NK-92 (cell line): ENCODE data around the gene PWWP2A.
"Not testable (repeated sequence)": the region's sequence is repeated elsewhere in the genome, so short reads cannot be mapped to it uniquely, and the experiment has no call there.

Experiments used
- DNase-seq: peaks from one replicate; lab custom pipeline; 2025; ENCODE audit not compliant: unreplicated experiment; lab: John Stamatoyannopoulos, UW

The PWWP2A gene, protein sequence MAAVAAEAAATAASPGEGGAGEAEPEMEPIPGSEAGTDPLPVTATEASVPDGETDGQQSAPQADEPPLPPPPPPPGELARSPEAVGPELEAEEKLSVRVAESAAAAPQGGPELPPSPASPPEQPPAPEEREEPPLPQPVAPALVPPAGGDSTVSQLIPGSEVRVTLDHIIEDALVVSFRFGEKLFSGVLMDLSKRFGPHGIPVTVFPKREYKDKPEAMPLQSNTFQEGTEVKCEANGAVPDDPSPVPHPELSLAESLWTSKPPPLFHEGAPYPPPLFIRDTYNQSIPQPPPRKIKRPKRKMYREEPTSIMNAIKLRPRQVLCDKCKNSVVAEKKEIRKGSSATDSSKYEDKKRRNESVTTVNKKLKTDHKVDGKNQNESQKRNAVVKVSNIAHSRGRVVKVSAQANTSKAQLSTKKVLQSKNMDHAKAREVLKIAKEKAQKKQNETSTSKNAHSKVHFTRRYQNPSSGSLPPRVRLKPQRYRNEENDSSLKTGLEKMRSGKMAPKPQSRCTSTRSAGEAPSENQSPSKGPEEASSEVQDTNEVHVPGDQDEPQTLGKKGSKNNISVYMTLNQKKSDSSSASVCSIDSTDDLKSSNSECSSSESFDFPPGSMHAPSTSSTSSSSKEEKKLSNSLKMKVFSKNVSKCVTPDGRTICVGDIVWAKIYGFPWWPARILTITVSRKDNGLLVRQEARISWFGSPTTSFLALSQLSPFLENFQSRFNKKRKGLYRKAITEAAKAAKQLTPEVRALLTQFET

GRCh38 chr5:160119142-160119904 is at the start of gene PWWP2A:
Gene PWWP2A (minus strand): TSS chr5:160119450. CDS start chr5:160119388, 62 bp downstream.
- DNase-seq: peak; percentile 91

DNA sequence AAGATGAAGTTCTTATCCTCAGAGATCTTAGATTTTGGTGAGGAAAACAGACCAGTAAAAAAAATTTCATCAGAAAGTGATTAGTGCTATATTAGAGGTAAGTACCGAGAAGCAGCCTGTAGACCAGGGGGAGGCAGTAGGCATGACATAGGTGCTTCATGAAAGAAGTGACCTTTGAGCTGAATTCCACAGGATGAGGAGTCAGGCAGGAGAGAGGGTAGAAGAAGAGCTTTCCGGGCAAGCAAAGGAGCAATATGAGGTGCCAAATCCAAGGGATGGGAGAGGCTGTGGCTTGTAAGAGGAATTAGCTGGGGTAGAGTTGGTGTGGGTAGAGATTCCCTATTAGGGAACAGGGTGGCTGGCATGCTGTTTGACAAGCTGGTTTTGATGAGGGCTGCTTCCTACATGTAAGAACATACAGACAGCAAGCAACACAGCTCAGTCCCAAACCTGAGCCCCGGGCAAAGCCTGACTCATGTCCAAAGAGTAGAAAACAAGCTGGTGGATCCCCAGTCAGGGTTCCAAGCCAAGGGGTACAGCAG is 48.4 kb upstream of the PWWP2A start:
- no peak for DNase-seq

GRCh38 chr5:160166973-160167623 is 47.8 kb upstream of the PWWP2A start:
- no peak for DNase-seq

- no peak for DNase-seq
These were observed 47.1 kb upstream of the PWWP2A start for GRCh38 chr5:160166069-160166972.

GRCh38 chr5:160165137-160166068 is 46.2 kb upstream of the PWWP2A start:
- DNase-seq: no peak

GRCh38 chr5:160162910-160163309 is 43.7 kb upstream of the PWWP2A start:
- DNase-seq: no peak

GRCh38 chr5:160161626-160162025 is 42.4 kb upstream of the PWWP2A start:
- no peak for DNase-seq

- not testable (repeated sequence) for DNase-seq
These were observed 41.6 kb upstream of the PWWP2A start for GRCh38 chr5:160160875-160161274.

DNA sequence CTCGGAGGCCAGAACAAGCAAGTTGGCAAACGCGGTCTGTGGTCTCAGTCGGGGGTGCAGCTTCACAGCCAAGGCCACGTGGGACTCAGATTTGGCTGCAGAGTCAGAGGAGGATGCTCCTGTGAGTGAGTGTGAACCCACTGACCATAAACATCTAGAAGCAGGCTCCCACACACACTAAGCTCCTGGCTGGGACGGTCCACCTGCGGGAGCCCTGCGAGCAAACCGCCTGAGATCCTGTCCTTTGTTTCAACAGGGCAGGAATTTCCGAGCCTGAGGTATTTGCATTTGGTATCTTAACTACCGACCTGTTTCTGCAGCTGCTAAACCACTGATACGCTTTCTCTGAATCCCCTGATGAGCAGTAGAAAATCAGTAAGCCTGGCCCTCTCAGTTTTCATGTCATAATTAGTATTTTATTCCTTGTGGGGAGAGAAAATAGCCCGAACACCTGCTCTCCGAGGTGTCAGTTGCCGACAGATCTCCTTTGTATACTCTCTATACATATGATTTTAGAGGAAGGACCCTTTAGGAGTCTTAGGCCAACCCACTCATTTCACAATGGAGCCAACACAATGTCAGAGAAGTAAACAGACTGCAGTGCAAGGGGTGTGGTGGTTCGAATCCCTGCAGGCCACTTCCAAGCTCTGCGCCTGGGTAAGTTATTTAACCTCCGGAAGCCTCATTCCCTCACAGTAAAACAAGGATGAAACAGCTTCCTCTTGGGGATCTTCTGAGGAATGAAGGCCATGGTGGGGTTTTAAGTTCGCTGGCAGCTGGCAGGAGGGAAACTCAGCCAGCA is 40.9 kb upstream of the PWWP2A start:
- no peak for DNase-seq

GRCh38 chr5:160158087-160158486 is 38.8 kb upstream of the PWWP2A start:
- no peak for DNase-seq

DNA sequence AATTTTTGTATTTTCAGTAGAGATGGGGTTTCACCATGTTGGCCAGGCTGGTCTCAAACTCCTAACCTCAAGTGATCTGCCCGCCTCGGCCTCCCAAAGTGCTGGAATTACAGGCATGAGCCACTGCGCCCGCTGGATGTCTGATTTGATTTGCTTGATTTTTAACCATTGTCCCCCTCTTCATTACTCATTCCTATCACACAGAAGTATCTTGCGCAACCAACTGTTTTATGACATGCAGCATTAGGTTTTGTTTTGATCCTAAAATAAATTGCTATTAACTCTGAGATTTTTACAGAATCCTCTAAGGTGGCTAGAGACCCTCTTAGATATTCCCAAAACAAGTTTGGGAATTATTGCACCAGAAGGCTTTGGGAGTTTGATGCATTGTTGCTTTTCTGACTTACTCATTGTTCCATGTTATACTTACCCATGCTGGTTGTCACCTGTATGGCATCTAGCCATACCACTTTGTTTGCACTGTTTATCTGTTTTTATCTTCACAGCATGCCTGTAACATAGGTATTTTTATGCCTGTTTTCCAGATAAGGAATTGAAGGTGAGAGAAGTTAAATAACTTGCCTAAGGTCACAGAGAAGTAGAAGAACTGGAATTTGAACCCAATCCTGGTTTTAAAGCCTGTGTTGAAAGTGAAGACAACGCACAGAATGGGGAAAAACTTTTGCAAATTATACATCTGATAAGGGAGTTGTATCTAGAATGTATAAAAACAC is 35.9 kb upstream of the PWWP2A start:
- no peak for DNase-seq

GRCh38 chr5:160152901-160153300 is 33.7 kb upstream of the PWWP2A start:
- DNase-seq: no peak

- DNase-seq: no peak
These were observed 33.0 kb upstream of the PWWP2A start for GRCh38 chr5:160152287-160152686.

- no peak for DNase-seq
These were observed 31.8 kb upstream of the PWWP2A start for GRCh38 chr5:160151017-160151416.

DNA sequence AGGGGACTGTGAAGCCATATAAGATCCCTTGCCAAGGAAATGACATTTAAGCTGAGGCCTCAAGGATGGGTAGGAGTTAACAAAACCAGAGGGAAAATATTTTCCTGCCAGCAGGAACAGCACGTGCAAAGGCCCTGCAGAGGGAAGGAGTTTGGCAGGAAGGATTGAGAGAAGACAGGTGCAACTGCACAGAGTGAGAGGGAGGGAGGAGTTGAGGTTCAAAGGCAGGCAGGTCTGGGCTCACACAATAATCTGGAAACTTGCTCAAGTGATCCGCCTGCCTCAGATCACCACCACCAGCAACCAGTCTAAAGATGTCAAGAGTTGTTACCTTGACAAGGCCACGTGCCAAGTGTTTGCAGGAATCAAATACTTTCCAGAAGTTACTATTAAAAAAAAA is 31.1 kb upstream of the PWWP2A start:
- DNase-seq: no peak

DNA sequence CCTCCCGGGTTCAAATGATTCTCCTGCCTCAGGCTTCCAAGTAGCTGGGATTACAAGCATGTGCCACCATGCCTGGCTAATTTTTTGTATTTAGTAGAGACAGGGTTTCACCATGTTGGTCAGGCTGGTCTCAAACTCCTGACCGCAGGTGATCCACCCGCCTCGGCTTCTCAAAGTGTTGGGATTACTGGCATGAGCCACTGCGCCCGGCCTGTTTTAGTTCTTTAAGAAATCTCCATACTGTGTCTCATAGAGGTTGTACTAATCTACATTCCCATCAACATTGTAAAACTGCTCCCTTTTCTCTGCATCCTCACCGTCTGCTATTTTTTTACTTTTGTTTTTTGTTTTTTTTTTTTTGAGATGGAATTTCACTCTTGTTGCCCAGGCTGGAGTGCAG is 25.2 kb upstream of the PWWP2A start:
- not testable (repeated sequence) for DNase-seq

GRCh38 chr5:160134332-160134731 is 15.1 kb upstream of the PWWP2A start:
- DNase-seq: no peak
